GM21423 (cell line): Measurements from ENCODE around the gene DFFB.
A peak's percentile ranks its signal among the peaks of the same experiment; 100 is the strongest.

Source experiments
- ATAC-seq: cut with Tn5 transposase; IDR thresholded peaks from one replicate; pipeline ENCODE4 v1.9.1; 2021; ENCODE audit warnings: mild to moderate bottlenecking, moderate library complexity; ENCODE audit not compliant: unreplicated experiment

Gene DFFB

DNA sequence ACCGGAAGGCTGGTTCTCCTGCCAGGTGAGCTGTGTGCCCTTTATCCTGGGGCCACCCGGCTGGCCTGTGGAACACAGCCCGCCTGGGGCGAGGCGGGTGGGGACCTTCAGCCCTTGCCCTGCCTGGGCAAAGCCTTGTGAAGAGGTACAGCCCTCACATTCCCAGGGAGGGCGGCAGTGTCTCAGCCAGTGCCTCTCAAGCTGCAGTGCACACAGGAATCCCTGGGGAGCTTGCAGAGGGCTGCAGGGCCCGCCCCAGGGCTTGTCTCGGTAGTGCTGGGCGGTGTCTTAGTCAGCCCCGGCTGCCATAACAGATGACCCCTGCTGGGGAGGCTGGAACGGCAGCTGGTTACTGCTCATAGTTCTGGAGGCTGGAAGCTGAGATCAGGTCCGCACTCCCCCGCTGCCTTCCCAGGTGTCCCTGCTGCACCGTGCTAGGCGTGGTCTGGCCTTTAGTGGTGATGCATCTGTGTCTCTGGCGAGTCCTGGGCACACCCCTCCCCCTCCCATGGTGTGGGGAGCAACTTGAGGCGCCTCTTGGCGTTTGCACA, 12.6 kb downstream of the DFFB start:
- no peak for ATAC-seq

GRCh38 chr1:3871451-3871805, 14.2 kb downstream of the DFFB start:
- ATAC-seq: no peak

DNA sequence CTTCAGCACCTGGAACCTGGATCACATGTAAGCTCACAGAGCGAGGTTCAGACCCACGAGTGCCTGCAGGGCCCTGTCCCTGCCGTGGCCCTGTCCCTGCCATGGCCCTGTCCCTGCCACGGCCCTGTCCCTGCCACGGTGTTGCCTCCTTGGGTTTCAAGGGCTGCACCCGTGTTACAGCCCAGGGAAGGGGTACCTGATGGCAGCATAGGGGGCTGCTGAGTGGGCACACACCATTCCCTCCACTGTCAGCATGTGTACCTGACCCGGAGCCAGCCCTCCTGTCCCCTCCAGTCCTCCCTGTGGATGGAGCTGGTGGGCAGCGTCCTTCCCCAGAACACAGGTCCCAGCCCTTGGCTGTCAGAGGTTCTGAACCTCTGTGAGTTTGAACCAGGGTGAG, 15.3 kb downstream of the DFFB start:
- no peak for ATAC-seq

DNA sequence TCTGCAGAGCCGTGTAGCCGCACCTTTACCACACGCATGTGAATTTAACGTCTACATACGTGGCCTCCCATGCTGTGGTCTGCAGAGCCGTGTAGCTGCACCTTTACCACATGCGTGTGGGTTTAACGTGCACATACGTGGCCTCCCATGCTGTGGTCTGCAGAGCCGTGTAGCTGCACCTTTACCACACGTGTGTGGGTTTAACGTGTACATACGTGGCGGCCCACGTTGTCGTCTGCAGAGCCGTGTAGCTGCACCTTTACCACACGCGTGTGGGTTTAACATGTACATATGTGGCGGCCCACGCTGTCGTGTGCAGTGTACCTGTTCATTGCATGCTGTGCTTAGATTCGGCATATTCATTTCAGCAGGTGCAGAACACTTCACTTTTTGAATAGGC, 17.5 kb downstream of the DFFB start:
- no peak for ATAC-seq

DNA sequence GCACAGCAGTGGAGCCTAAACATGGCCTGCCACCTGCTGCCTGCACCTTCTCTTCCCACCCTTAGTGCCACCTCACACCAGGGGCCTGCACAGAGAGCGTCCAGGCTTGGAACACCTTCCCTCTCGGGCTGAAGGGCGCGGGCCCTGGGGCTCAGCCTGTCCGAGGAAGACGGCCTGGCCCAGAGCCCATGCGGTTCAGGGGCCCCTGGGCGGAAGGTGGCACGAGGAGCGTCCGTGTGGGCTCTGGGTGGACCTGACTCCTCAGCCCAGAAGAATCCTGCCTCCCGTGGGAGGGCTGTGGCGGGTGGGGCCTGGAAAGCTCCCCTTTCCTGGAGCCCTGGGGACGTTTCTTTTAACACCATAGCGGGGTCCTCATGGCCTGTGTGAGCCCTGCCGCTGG, 19.4 kb downstream of the DFFB start:
- ATAC-seq: no peak

DNA sequence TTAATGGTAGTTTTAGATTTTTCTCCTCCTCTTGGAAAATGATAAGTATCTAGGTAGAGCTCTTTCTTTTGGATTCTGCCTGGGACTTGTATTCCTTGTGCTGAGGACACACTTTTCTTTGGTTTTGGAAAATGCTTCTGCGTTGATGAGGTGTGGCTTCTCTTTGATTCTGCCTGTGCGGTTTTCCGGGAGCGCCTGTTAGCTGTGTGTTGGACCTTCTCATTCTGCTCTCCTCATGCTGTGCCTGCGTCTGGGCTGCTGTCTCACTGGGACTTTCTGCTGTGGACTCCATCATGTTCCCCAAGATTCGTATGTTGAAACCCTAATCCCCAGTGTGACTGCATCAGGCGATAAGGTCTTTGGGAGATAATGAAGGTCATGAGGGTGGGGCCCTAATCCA, 21.8 kb downstream of the DFFB start:
- no peak for ATAC-seq

DNA sequence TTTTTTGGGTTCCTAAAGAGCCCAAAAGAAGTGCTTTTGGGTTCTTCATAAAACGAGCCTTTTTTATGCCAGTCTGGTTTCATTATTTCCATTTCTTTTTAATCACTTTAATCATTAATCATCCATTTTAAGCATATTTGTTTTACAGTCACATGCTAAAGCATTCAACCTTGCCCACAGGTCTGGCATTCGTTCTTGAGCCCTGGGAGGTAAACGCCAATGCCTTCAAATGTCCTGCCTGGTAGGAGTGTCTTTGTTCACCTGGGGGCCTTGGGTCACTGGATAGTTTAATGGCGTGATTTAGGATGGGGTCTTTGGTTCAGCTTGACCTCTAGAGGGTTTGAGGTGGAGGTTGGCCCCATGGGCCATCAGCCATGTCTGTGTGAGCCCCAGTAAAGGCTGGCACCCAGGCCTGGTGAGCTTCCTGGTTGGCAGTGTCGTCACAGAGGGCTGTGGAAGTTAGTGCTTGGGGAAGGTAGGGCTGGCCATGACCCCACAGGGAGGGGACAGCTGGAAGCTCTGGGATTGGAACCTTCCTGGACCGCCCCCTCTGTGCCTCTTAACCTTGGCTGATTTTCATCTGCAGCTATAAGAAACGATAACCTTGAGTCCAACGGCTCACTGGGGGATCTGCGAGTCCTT, 22.6 kb downstream of the DFFB start:
- ATAC-seq: no peak

GRCh38 chr1:3880429-3881192, 23.3 kb downstream of the DFFB start:
- ATAC-seq: no peak

GRCh38 chr1:3881193-3881480, 23.9 kb downstream of the DFFB start:
- no peak for ATAC-seq

- ATAC-seq: no peak
These were observed 26.1 kb downstream of the DFFB start for GRCh38 chr1:3883194-3883925.

- no peak for ATAC-seq
These were observed 27.7 kb downstream of the DFFB start for GRCh38 chr1:3884966-3885365.

GRCh38 chr1:3885611-3886010, 28.3 kb downstream of the DFFB start:
- no peak for ATAC-seq

- ATAC-seq: no peak
These were observed 28.9 kb downstream of the DFFB start for GRCh38 chr1:3886106-3886670.

DNA sequence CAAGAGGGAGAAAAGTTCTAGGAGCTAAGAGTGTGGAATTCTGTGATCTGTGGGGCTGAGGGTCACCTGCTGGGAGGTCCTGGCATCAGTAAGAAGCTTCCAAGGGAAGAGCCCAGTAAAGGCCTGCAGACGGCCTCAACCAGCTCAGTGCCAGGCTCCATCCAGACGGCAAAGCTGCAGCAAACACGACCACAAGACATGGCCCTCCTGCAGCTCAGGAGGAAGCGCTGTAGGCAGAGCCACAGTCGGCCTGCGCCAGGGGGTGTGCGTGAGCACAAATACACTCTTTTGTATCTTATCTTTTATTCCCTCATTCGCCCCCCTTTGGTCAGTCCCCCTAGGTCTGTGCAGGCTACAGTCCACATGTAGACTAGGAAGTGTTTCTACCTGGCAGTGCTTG, 29.4 kb downstream of the DFFB start:
- no peak for ATAC-seq

DNA sequence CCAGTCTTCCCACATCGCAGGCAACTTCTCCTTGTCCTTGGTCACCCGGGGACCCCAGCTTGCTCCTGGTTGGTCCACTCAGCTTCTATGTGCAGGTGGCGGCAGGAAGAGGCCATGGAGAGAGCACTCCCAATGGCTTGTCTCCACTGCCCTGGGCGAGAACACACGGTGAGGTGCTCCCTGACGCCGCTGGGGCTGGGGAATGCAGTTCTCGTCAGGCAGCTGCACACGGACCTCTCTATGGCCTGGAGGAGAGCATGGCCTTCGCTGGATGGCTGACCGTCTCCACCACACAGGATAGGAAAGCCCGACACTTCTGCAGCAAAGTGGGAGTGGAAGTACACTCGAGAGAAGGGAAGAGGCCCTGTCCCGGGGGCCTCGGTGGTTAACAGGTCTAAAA, 31.0 kb downstream of the DFFB start:
- ATAC-seq: no peak

GRCh38 chr1:3889936-3890335, 32.7 kb downstream of the DFFB start:
- no peak for ATAC-seq

GRCh38 chr1:3890389-3891328, 33.4 kb downstream of the DFFB start:
- peak; percentile 47 for ATAC-seq

DNA sequence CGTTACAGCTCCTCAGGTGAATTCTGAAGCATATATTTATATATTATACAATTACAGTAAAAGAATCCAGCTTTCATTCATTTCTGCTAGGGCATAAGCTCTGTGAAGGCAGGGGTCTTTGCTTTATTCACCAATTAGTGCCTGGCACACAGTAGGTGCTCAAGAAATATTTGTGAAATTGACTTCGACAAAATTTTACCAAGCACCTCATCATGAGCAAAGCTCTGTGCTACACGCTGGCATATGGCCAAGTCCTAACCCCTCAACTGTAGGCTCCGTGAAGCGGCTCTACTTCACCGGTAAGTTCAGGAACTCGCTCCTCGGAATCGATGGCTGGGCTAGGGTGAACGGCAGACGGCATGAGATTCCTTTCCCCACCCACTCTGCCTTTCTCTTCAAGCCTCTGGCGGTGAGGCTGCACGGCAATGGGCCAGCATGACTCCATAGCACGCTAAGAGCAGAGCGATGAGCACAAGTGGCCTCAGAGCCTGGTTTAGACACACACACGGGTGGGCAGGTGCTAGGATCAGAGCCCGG, 34.1 kb downstream of the DFFB start:
- ATAC-seq: no peak

DNA sequence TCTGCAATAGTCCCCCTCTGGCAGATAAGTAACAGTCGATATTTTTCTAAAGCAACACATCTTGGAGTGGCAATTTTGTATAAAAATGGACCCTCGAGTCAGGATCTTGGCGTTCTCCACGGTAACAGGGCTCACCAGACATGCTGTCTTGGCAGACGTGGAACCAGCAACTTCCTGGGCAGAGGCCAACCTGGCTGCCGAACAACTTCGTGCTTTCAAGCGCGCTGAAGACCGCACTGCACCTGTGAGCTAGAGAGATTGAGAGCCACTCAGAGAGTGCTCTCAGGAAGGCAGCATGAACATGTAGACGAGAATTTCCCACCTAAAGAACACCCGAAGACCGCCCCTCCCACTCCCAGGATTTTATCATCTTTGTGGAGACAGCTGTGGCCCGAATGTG, 35.5 kb downstream of the DFFB start:
- no peak for ATAC-seq

GRCh38 chr1:3893190-3893589, 35.9 kb downstream of the DFFB start:
- ATAC-seq: no peak
